ENCODE results near the gene MYOCD. TPM values are rescaled to one million over a fixed set of nuclear protein-coding genes. Genes with fewer than 3 reads are reported as not detected.

MYOCD gene
- total and polyA plus RNA-seq, 2 of the 13 experiments (the other 11 are each of a cell fraction or from before 2014, with no cell fraction given), result not detected

DNA sequence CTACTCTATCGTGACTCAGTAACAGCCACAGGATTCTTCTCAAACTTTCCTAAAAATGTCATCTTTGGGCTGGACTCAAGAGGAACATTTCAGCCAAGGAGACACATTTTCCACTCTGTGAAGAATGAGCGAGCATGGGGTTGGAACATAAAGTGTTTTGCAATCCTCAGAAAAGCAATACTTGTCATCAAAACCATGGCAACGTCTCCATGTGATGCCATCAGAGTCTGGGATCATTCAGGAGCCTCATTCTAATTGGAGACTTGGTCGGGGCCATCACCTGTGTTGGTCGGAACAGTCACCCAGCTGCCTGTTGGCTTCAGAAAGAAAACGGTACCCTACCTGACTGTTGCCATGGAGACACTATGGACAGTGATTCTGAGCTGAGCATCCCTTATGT is 25.5 kb downstream of the MYOCD start:
- H3K4me1 ChIP-seq (ENCODE audit: insufficient read depth, low read length), result no peaks in the 10 kb centered on the region
- WGBS (ENCODE audit: low lambda C conversion rate), result 10% methylated on average over 3 of the region's 6 CpGs
- no peak overlapping the region for H2AFZ ChIP-seq (ENCODE audit: low read length)
- no peak overlapping the region for H3K4me2 ChIP-seq (ENCODE audit: low read depth, low read length)
- H3K79me2 ChIP-seq (ENCODE audit: insufficient read depth, low read length), result no peaks in the 10 kb centered on the region
- H4K20me1 ChIP-seq (ENCODE audit: insufficient read depth, low read length), result no peaks in the 10 kb centered on the region
- no peak overlapping the region for H3K27ac ChIP-seq (ENCODE audit: extremely low read length, insufficient read depth, low read length)
- intact Hi-C loops (cut with micrococcal nuclease; ENCODE audit: unreplicated experiment), result no loop called here
- TF ChIP-seq FLYWCH1 (CRISPR knock-in tag; IDR thresholded peaks at IDR 0.05) (no peak), ZNF343 (CRISPR knock-in tag; IDR thresholded peaks at IDR 0.05) (no peak), ZSCAN5A (CRISPR knock-in tag; IDR thresholded peaks at IDR 0.05; ENCODE audit: borderline replicate concordance) (no peak), ZNF282 (IDR thresholded peaks at IDR 0.05; ENCODE audit: partially characterized antibody) (no peak), ZNF513 (CRISPR knock-in tag; conservative IDR thresholded peaks at IDR 0.05) (no peak), CBX1 (IDR thresholded peaks at IDR 0.05; ENCODE audit: low read depth) (no peak), ZNF317 (CRISPR knock-in tag; IDR thresholded peaks at IDR 0.05) (no peak)
- TF ChIP-seq, protein P1, sequence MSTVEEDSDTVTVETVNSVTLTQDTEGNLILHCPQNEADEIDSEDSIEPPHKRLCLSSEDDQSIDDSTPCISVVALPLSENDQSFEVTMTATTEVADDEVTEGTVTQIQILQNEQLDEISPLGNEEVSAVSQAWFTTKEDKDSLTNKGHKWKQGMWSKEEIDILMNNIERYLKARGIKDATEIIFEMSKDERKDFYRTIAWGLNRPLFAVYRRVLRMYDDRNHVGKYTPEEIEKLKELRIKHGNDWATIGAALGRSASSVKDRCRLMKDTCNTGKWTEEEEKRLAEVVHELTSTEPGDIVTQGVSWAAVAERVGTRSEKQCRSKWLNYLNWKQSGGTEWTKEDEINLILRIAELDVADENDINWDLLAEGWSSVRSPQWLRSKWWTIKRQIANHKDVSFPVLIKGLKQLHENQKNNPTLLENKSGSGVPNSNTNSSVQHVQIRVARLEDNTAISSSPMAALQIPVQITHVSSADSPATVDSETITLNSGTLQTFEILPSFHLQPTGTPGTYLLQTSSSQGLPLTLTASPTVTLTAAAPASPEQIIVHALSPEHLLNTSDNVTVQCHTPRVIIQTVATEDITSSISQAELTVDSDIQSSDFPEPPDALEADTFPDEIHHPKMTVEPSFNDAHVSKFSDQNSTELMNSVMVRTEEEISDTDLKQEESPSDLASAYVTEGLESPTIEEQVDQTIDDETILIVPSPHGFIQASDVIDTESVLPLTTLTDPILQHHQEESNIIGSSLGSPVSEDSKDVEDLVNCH (CRISPR knock-in tag; IDR thresholded peaks at IDR 0.05), result no peak
- H3K36me3 ChIP-seq (replicated peaks in 1 of 2; ENCODE audit: control insufficient read depth in 1 of 2, insufficient read depth in 2 of 2, low read length in 2 of 2), result no peaks in the 10 kb centered on the region
- ATAC-seq, result no peak
- H3K27me3 ChIP-seq (ENCODE audit: control insufficient read depth in 1 of 2, insufficient read depth in 2 of 2, low read length in 2 of 2), result no peaks in the 10 kb centered on the region; a peak in 1 of 5 replicates
- in situ Hi-C loops (cut with HindIII; ENCODE audit: extremely low pct_ligation_motif_present, low pct_unique_long_range_greater_than_20kb), result no loop called here
- ChIA-PET CTCF (ENCODE audit: low intra/inter-chr PET ratio, low total read pairs) (no interaction called here), POLR2A (no interaction called here)
- BruUV-seq (replicated peaks), result no TSS peak
- DNase-seq (ENCODE audit: low spot score), result no peak
- H3K9me3 ChIP-seq (ENCODE audit: low read length), result no peaks in the 10 kb centered on the region
- H3K4me3 ChIP-seq (replicated peaks in 1 of 3; ENCODE audit: insufficient read depth in 1 of 3, low read depth in 2 of 3, low read length in 3 of 3), result no peak overlapping the region
- H3K9ac ChIP-seq (ENCODE audit: insufficient read depth, low read depth, low read length), result no peak overlapping the region
- FAIRE-seq, result no peak

Data from HepG2 (cell line).